Pancreas (tissue), 10 donors: ENCODE measurements around the gene OSBPL2. TPM values are rescaled to one million over a fixed set of nuclear protein-coding genes. Genes with fewer than 3 reads are reported as not detected.

Experiments used
- ATAC-seq, 4 donors: fragments of 200-7000 bp; cut with Tn5 transposase; one replicate each; pipeline versions ENCODE4 v1.8.0 to v1.9.1; 2020; ENCODE audit warnings: mild to moderate bottlenecking in 4 of 4, moderate library complexity in 4 of 4
- DNase-seq, 6 donors: peaks; one replicate each; pipeline ENCODE4 v3.0.0-alpha.2; 2020
- FAIRE-seq: peaks from 2 replicates; lab custom pipeline; 2012; peaks lifted over from hg19 to GRCh38; lab: Jason Lieb, UNC
- H3K27ac ChIP-seq, 4 donors: fragments of 200-600 bp; sonication (generic); 1 replicate in 3 of 4; 2 replicates in 1 of 4; pipeline versions ENCODE4 v1.5.0 to v1.8.0; 2020
- H3K27me3 ChIP-seq, 4 donors: fragments of 200-600 bp; one replicate each; pipeline ENCODE4 v1.8.0; 2021
- H3K36me3 ChIP-seq, 3 donors: fragments of 200-600 bp; sonication (generic) in 1 of 3; one replicate each; pipeline versions ENCODE4 v1.5.0 to v1.8.0; 2020 to 2021
- H3K4me1 ChIP-seq, 3 donors: fragments of 200-600 bp; one replicate each; pipeline ENCODE4 v1.8.0; 2021
- H3K4me3 ChIP-seq, 4 donors: fragments of 200-600 bp; sonication (generic) in 2 of 4; one replicate each; pipeline versions ENCODE4 v1.5.0 to v1.8.0; 2020 to 2021
- H3K9me3 ChIP-seq, 4 donors: fragments of 200-600 bp; one replicate each; pipeline ENCODE4 v1.8.0; 2021
- CTCF ChIP-seq, 4 donors: fragments of 200-600 bp; sonication (generic) in 3 of 4; IDR thresholded peaks; one replicate each; pipeline versions ENCODE4 v1.5.0 to v1.8.0; 2021; ENCODE audit warnings: antibody characterized with exemption in 4 of 4
- whole genome bisulfite sequencing, 2 donors: extraction: QIAGEN DNeasy Blood & Tissue Kit; methylation state at CpG; one replicate each; pipeline ENCODE4 v1.1.7; 2013; 5-methylcytosine and 5-hydroxymethylcytosine counted together
- intact Hi-C, 3 donors: fragments of 100-400 bp; cut with DNase I; formaldehyde crosslinking; loops; one replicate each; pipeline versions ENCODE4 v1.11.1 to v1.14.2; 2022
- polyA plus RNA-seq, 2 donors: library from polyadenylated mRNA; stranded (reverse); fragments of 200-250 nt; gene quantifications; one replicate each; pipeline ENCODE4 v1.2.3, GENCODE V29; 2013
- total RNA-seq, 6 donors: library from RNA; stranded (reverse); fragmentation: NEBNext Ultra II Directional in 4 of 6; extraction: Animal tissue kit (Norgen Biotek cat#: 25700) in 4 of 6; gene quantifications; one replicate each; pipeline versions ENCODE4 v1.2.1 to v1.2.4, GENCODE V29; 2021 to 2023
- donor health status: healthy with polysubstance abuse.
- donor health status: DM: no; HTN: no; CAD: no; lungs with moderate emphysema.
- donor health status: DM: no; HTN: no; CAD: no.
- donor health status: control.
- donor health status: control.
- donor health status: Bipolar disorder and iron deficiency.
- donor health status: DM: yes; HTN: yes; CAD: no.
- donor health status: DM: no; HTN: no; CAD: no.
- donor health status: DM: no; HTN: no; CAD: no.
- donor health status: DM: yes; HTN: yes; CAD: no.

OSBPL2 gene
- total and polyA plus RNA-seq, 8 donors = 33.3 to 56.8 (median 47.0) TPM

- no peak for TF ChIP-seq CTCF (IDR thresholded peaks at IDR 0.05)
- ATAC-seq (no peak), FAIRE-seq (no peak), DNase-seq (no peak)
- intact Hi-C loops = no loop called here
- no peaks in the 10 kb centered on the region for H3K9me3 ChIP-seq
- H3K36me3 ChIP-seq = peaks cover 9 to 74% (median 23%) of the 10 kb centered on the region in 3 donors
- no peaks in the 10 kb centered on the region for H3K27me3 ChIP-seq
- no peaks in the 10 kb centered on the region for H3K4me1 ChIP-seq
- H3K27ac ChIP-seq = no peak overlapping the region
- WGBS, 2 donors = 92 to 97% methylated on average over 51 to 60 of the region's 60 CpGs
- no peak overlapping the region for H3K4me3 ChIP-seq
Measured at GRCh38 chr20:62311832-62312661, 73.7 kb downstream of the OSBPL2 start.

GRCh38 chr20:62312662-62312977, 74.3 kb downstream of the OSBPL2 start:
- H3K4me3 ChIP-seq = no peak overlapping the region
- ATAC-seq (no peak), DNase-seq (no peak), FAIRE-seq (no peak)
- intact Hi-C loops = no loop called here
- no peak for TF ChIP-seq CTCF (IDR thresholded peaks at IDR 0.05)
- H3K4me1 ChIP-seq = no peaks in the 10 kb centered on the region
- WGBS, 2 donors = 92 to 93% methylated on average over 16 of the region's 16 CpGs
- peaks cover 10 to 74% (median 17%) of the 10 kb centered on the region in 3 donors for H3K36me3 ChIP-seq
- H3K27ac ChIP-seq = no peak overlapping the region
- H3K9me3 ChIP-seq = no peaks in the 10 kb centered on the region
- no peaks in the 10 kb centered on the region for H3K27me3 ChIP-seq

GRCh38 chr20:62313021-62313420, 74.7 kb downstream of the OSBPL2 start:
- Histone ChIP-seq H3K27ac (no peak overlapping the region), H3K36me3 (peaks cover 6 to 70% (median 13%) of the 10 kb centered on the region in 3 donors), H3K4me3 (no peak overlapping the region), H3K27me3 (no peaks in the 10 kb centered on the region), H3K4me1 (no peaks in the 10 kb centered on the region), H3K9me3 (no peaks in the 10 kb centered on the region)
- FAIRE-seq (no peak), DNase-seq (no peak), ATAC-seq (no peak)
- intact Hi-C loops = no loop called here
- WGBS, 2 donors = 92 to 95% methylated on average over 26 of the region's 26 CpGs
- TF ChIP-seq CTCF (IDR thresholded peaks at IDR 0.05) = no peak

- Histone ChIP-seq H3K4me1 (no peaks in the 10 kb centered on the region), H3K4me3 (no peak overlapping the region), H3K9me3 (no peaks in the 10 kb centered on the region), H3K27ac (no peak overlapping the region), H3K36me3 (peaks cover 4 to 63% (median 6%) of the 10 kb centered on the region in 3 donors), H3K27me3 (no peaks in the 10 kb centered on the region)
- 91 to 92% methylated on average over 50 to 55 of the region's 55 CpGs for WGBS, 2 donors
- intact Hi-C loops = no loop called here
- TF ChIP-seq CTCF (IDR thresholded peaks at IDR 0.05) = no peak
- FAIRE-seq (no peak), DNase-seq (no peak), ATAC-seq (no peak)
Measured at GRCh38 chr20:62313460-62314338, 75.4 kb downstream of the OSBPL2 start.
